ENCODE measurements around the gene RPL14. TPM values are rescaled to one million over a fixed set of nuclear protein-coding genes. Genes with fewer than 3 reads are reported as not detected.

Gene RPL14
- total RNA-seq, 1 donor from 2014 or later, result 2,616 TPM

- no peak overlapping the region for H3K27ac Mint-ChIP-seq
- ChIA-PET POLR2A (no interaction called here), CTCF (no interaction called here)
- no peaks in the 10 kb centered on the region for H3K9me3 Mint-ChIP-seq
- intact Hi-C loops (cut with micrococcal nuclease), result no loop called here
- no peaks in the 10 kb centered on the region for H3K4me1 Mint-ChIP-seq
- no peak for DNase-seq
- H3K4me3 Mint-ChIP-seq, result no peak overlapping the region
- H3K36me3 Mint-ChIP-seq (ENCODE audit: low read depth), result peaks cover 13% of the 10 kb centered on the region
- H3K27me3 Mint-ChIP-seq, result no peaks in the 10 kb centered on the region
- no peak for ATAC-seq (ENCODE audit: low read depth)
- TF ChIP-seq CTCF (IDR thresholded peaks at IDR 0.05), result no peak
These were observed 11.3 kb upstream of the RPL14 start for GRCh38 chr3:40445880-40446279.

- ChIA-PET CTCF (interaction anchor here (2.5 kb wide), 1 partner anchor 142 kb away, joined by 7 read pairs; no protein-coding TSS in a partner anchor), POLR2A (interaction anchor here (0.7 kb wide), 1 partner anchor 15 kb away, joined by 4 read pairs; no protein-coding TSS in a partner anchor)
- TF ChIP-seq CTCF (IDR thresholded peaks at IDR 0.05), result no peak
- no peak for ATAC-seq (ENCODE audit: low read depth)
- Mint-ChIP-seq H3K4me1 (peaks cover 21% of the 10 kb centered on the region), H3K36me3 (ENCODE audit: low read depth) (peaks cover 16% of the 10 kb centered on the region), H3K4me3 (no peak overlapping the region), H3K27me3 (no peaks in the 10 kb centered on the region), H3K27ac (no peak overlapping the region), H3K9me3 (no peaks in the 10 kb centered on the region)
- DNase-seq, result no peak
- intact Hi-C loops (cut with micrococcal nuclease), result loop anchor here (5.0 to 10.0 kb wide), 4 partner anchors 522 to 1396 kb away; partner anchors contain the start of genes CTNNB1, SCN11A, SLC25A38 and WDR48
These were observed 6.7 kb upstream of the RPL14 start for GRCh38 chr3:40450438-40450837.

- Mint-ChIP-seq H3K9me3 (no peaks in the 10 kb centered on the region), H3K27ac (no peak overlapping the region), H3K4me1 (peaks cover 26% of the 10 kb centered on the region), H3K27me3 (no peaks in the 10 kb centered on the region), H3K36me3 (ENCODE audit: low read depth) (peaks cover 7% of the 10 kb centered on the region), H3K4me3 (no peak overlapping the region)
- TF ChIP-seq CTCF (IDR thresholded peaks at IDR 0.05), result no peak
- intact Hi-C loops (cut with micrococcal nuclease), result loop anchor here (5.0 to 10.0 kb wide), 4 partner anchors 521 to 1397 kb away; partner anchors contain the start of genes CTNNB1, SCN11A, SLC25A38 and WDR48
- ATAC-seq (ENCODE audit: low read depth), result no peak
- DNase-seq, result no peak
- CTCF ChIA-PET, result interaction anchor here (2.5 kb wide), 1 partner anchor 143 kb away, joined by 7 read pairs; no protein-coding TSS in a partner anchor
- POLR2A ChIA-PET, result interaction anchor here (0.6 to 3.3 kb wide), 6 partner anchors 26 to 748 kb away, joined by 3 to 24 read pairs (median 14); partner anchors contain the start of genes CTNNB1, EIF1B, ZNF619 and ZNF621
These were observed 5.6 kb upstream of the RPL14 start for GRCh38 chr3:40451551-40451950.

- no peak for ATAC-seq (ENCODE audit: low read depth)
- no peak for DNase-seq
- Mint-ChIP-seq H3K27me3 (no peaks in the 10 kb centered on the region), H3K4me3 (peak overlapping the region; percentile 96), H3K9me3 (no peaks in the 10 kb centered on the region), H3K36me3 (ENCODE audit: low read depth) (peaks cover 11% of the 10 kb centered on the region), H3K4me1 (peaks cover 30% of the 10 kb centered on the region), H3K27ac (peak overlapping the region; percentile 98)
- TF ChIP-seq CTCF (IDR thresholded peaks at IDR 0.05), result no peak
- POLR2A ChIA-PET, result interaction anchor here (1.6 to 3.3 kb wide), 5 partner anchors 26 to 748 kb away, joined by 4 to 24 read pairs (median 15); partner anchors contain the start of genes CTNNB1, EIF1B, ZNF619 and ZNF621
- intact Hi-C loops (cut with micrococcal nuclease), result loop anchor here (5.0 to 10.0 kb wide), 4 partner anchors 520 to 1397 kb away; partner anchors contain the start of genes CTNNB1, SCN11A, SLC25A38 and WDR48
- CTCF ChIA-PET, result interaction anchor here (2.5 kb wide), 1 partner anchor 144 kb away, joined by 7 read pairs; no protein-coding TSS in a partner anchor
These were observed 5.1 kb upstream of the RPL14 start for GRCh38 chr3:40452057-40452456.

GRCh38 chr3:40452562-40452875, 4.6 kb upstream of the RPL14 start:
- no peak for DNase-seq
- POLR2A ChIA-PET, result interaction anchor here (0.8 to 3.3 kb wide), 6 partner anchors 25 to 1560 kb away, joined by 4 to 24 read pairs (median 14); partner anchors contain the start of genes CTNNB1, EIF1B, ZNF619 and ZNF621
- TF ChIP-seq CTCF (IDR thresholded peaks at IDR 0.05), result no peak

More at GRCh38 chr3:40452562-40452875, 4.6 kb upstream of the RPL14 start:
- intact Hi-C loops (cut with micrococcal nuclease), result loop anchor here (5.0 to 10.0 kb wide), 4 partner anchors 520 to 1398 kb away; partner anchors contain the start of genes CTNNB1, SCN11A, SLC25A38 and WDR48
- CTCF ChIA-PET, result interaction anchor here (2.5 kb wide), 1 partner anchor 144 kb away, joined by 7 read pairs; no protein-coding TSS in a partner anchor
- Mint-ChIP-seq H3K4me1 (peaks cover 32% of the 10 kb centered on the region), H3K4me3 (peak overlapping the region; percentile 96), H3K27me3 (no peaks in the 10 kb centered on the region), H3K36me3 (ENCODE audit: low read depth) (peaks cover 13% of the 10 kb centered on the region), H3K9me3 (no peaks in the 10 kb centered on the region), H3K27ac (peak overlapping the region; percentile 98)
- ATAC-seq (ENCODE audit: low read depth), result no peak
